OCI-LY7 (cell line): Measurements from ENCODE around the gene CD44. TPM values are rescaled to one million over a fixed set of nuclear protein-coding genes. Genes with fewer than 3 reads are reported as not detected.

Experiments
- BruUV-seq: library from RNA; stranded (reverse); fragments of 400-500 nt; replicated peaks from 2 replicates; lab custom pipeline; 2021; lab: Mats Ljungman, UMichigan
- CTCF ChIA-PET: fragments of 300-600 bp; sonication (Branson Sonifier 250); formaldehyde crosslinking; loops from one replicate; lab custom pipeline; 2022; ENCODE audit warnings: antibody characterized with exemption; ENCODE audit not compliant: unreplicated experiment; lab: Charles Lee
- POLR2A ChIA-PET: fragments of 300-600 bp; sonication (Branson Sonifier 250); formaldehyde crosslinking; loops from one replicate; lab custom pipeline; 2022; ENCODE audit warnings: antibody characterized with exemption; lab: Charles Lee
- DNase-seq: peaks from one replicate; pipeline ENCODE4 v3.0.0-alpha.2; 2015; ENCODE audit warnings: low spot score
- H2AFZ ChIP-seq: fragments of 200-600 bp; sonication (generic), shearing (Covaris generic); 2 replicates; pipeline ENCODE4 v1.6.1; 2014; ENCODE audit warnings: mild to moderate bottlenecking, antibody characterized with exemption, low read length, moderate library complexity
- H3K27ac ChIP-seq: fragments of 200-600 bp; sonication (generic); 2 replicates; pipeline ENCODE4 v1.5.1; 2014; ENCODE audit warnings: mixed run types, low read depth, mild to moderate bottlenecking, moderate library complexity, low read length, inconsistent platforms; ENCODE audit not compliant: poor library complexity, severe bottlenecking
- H3K36me3 ChIP-seq: fragments of 200-600 bp; sonication (generic); 2 replicates; pipeline ENCODE4 v1.6.1; 2014; ENCODE audit warnings: mild to moderate bottlenecking, antibody characterized with exemption, low read length, moderate library complexity, mixed read lengths; ENCODE audit not compliant: insufficient read depth
- H3K4me1 ChIP-seq: fragments of 200-600 bp; sonication (generic); 2 replicates; pipeline ENCODE4 v1.5.1; 2014; ENCODE audit warnings: mild to moderate bottlenecking, low read length; ENCODE audit not compliant: insufficient read depth, poor library complexity, severe bottlenecking
- H3K4me2 ChIP-seq: fragments of 200-600 bp; sonication (generic); 2 replicates; pipeline ENCODE4 v1.6.1; 2014; ENCODE audit warnings: mild to moderate bottlenecking, low read length
- H3K4me3 ChIP-seq: fragments of 200-600 bp; sonication (generic); 2 replicates; pipeline ENCODE4 v1.5.1; 2014; ENCODE audit warnings: mild to moderate bottlenecking, low read depth, low read length; ENCODE audit not compliant: poor library complexity, severe bottlenecking
- H3K79me2 ChIP-seq: fragments of 200-600 bp; sonication (generic); 2 replicates; pipeline ENCODE4 v1.6.1; 2016; ENCODE audit warnings: low read depth, mild to moderate bottlenecking, low read length, moderate library complexity, mixed read lengths; ENCODE audit not compliant: insufficient read depth
- H3K9me2 ChIP-seq: fragments of 200-600 bp; sonication (generic); 2 replicates; pipeline ENCODE4 v1.6.1; 2016; ENCODE audit warnings: mild to moderate bottlenecking, low read length, mixed read lengths; ENCODE audit not compliant: insufficient read depth
- H3K9me3 ChIP-seq: fragments of 200-600 bp; sonication (generic); 2 replicates; pipeline ENCODE4 v1.6.1; 2014; ENCODE audit warnings: mild to moderate bottlenecking, mixed run types, low read length, mixed read lengths
- H4K20me1 ChIP-seq: fragments of 200-600 bp; sonication (generic); 2 replicates; pipeline ENCODE4 v1.6.1; 2014; ENCODE audit warnings: mild to moderate bottlenecking, antibody characterized with exemption, low read length, moderate library complexity, mixed read lengths; ENCODE audit not compliant: insufficient read depth
- CTCF ChIP-seq: fragments of 200-600 bp; sonication (generic); conservative IDR thresholded peaks from 2 replicates; pipeline ENCODE4 v1.5.1; 2014; ENCODE audit warnings: mild to moderate bottlenecking, antibody characterized with exemption, low read length, moderate library complexity, mixed read lengths
- EZH2phosphoT487 ChIP-seq: fragments of 200-600 bp; sonication (generic); IDR thresholded peaks from 2 replicates; pipeline ENCODE4 v1.6.1; 2018; ENCODE audit warnings: low read depth, borderline replicate concordance, mild to moderate bottlenecking, mixed run types, antibody characterized with exemption, low read length, moderate library complexity, mixed read lengths
- intact Hi-C: fragments of 100-400 bp; cut with micrococcal nuclease; formaldehyde crosslinking; loops from one replicate; pipeline ENCODE4 v1.10.0; 2022; ENCODE audit not compliant: unreplicated experiment
- total RNA-seq, 2 experiments: library from RNA; depleted of rRNA in 1 of 2; stranded (reverse); fragments of >200 nt in 1 of 2; shearing (Covaris generic) in 1 of 2; gene quantifications; 2 replicates each; pipeline ENCODE4 v1.2.3, GENCODE V29; 2014 to 2022

CD44 gene
- total RNA-seq, 2 experiments from 2014 or later: 0.55 TPM; not detected in 1

- no peak overlapping the region for H3K4me3 ChIP-seq
- intact Hi-C loops: no loop called here
- ChIA-PET POLR2A (no interaction called here), CTCF (no interaction called here)
- no peaks in the 10 kb centered on the region for H3K79me2 ChIP-seq
- peaks cover 3% of the 10 kb centered on the region for H3K4me1 ChIP-seq
- no TSS peak for BruUV-seq
- H3K36me3 ChIP-seq: no peaks in the 10 kb centered on the region
- no peaks in the 10 kb centered on the region for H4K20me1 ChIP-seq
- no peak overlapping the region for H3K27ac ChIP-seq
- no peaks in the 10 kb centered on the region for H3K9me3 ChIP-seq
- no peak overlapping the region for H2AFZ ChIP-seq
- DNase-seq: no peak
- TF ChIP-seq EZH2phosphoT487: no peak
- no peak for TF ChIP-seq CTCF
- no peak overlapping the region for H3K4me2 ChIP-seq
- no peaks in the 10 kb centered on the region for H3K9me2 ChIP-seq
Observed at GRCh38 chr11:35099278-35100012, 39.5 kb upstream of the CD44 start.

GRCh38 chr11:35100013-35100383, 39.0 kb upstream of the CD44 start:
- Histone ChIP-seq H3K4me2 (no peak overlapping the region), H2AFZ (no peak overlapping the region), H3K36me3 (no peaks in the 10 kb centered on the region), H3K9me3 (no peaks in the 10 kb centered on the region), H3K4me1 (peaks cover 1% of the 10 kb centered on the region), H3K27ac (no peak overlapping the region), H3K9me2 (no peaks in the 10 kb centered on the region), H3K4me3 (no peak overlapping the region), H3K79me2 (no peaks in the 10 kb centered on the region), H4K20me1 (no peaks in the 10 kb centered on the region)
- POLR2A ChIA-PET: interaction anchor here (0.6 to 1.4 kb wide), 4 partner anchors 10 to 66 kb away, joined by 3 to 5 read pairs (median 4); no protein-coding TSS in a partner anchor
- CTCF ChIA-PET: no interaction called here
- DNase-seq: no peak
- BruUV-seq: no TSS peak
- intact Hi-C loops: no loop called here
- TF ChIP-seq EZH2phosphoT487 (no peak), CTCF (no peak)

DNA sequence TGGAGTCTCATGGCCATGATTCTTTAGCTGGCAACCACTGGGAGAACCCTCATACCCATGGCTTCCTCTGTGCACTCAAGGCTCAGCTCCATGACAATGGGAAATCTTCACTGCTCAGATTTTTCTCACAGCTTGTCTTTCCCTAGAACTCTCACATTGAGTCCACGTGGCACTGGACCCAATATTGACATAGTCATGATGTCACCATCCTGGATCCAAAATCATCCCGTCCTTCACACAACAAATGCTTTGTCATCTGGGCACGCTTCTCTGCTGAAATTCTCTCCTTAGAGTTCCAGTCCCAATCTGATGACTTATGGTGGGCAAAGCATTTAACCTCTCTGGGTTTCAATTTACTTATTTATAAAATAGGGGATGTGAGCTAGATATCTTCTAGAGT, 37.7 kb upstream of the CD44 start:
- intact Hi-C loops: no loop called here
- Histone ChIP-seq H3K27ac (no peak overlapping the region), H3K79me2 (no peaks in the 10 kb centered on the region), H3K36me3 (no peaks in the 10 kb centered on the region), H3K4me3 (no peak overlapping the region), H3K4me1 (peaks cover 14% of the 10 kb centered on the region), H3K9me2 (no peaks in the 10 kb centered on the region), H3K9me3 (no peaks in the 10 kb centered on the region), H3K4me2 (no peak overlapping the region), H4K20me1 (no peaks in the 10 kb centered on the region), H2AFZ (no peak overlapping the region)
- CTCF ChIA-PET: no interaction called here
- POLR2A ChIA-PET: interaction anchor here (1.1 to 4.5 kb wide), 6 partner anchors 8 to 65 kb away, joined by 3 to 23 read pairs (median 4); no protein-coding TSS in a partner anchor
- no TSS peak for BruUV-seq
- no peak for DNase-seq
- TF ChIP-seq CTCF: no peak
- no peak for TF ChIP-seq EZH2phosphoT487
